ENCODE results near the gene PCK2. TPM values are rescaled to one million over a fixed set of nuclear protein-coding genes. Genes with fewer than 3 reads are reported as not detected.

Gene PCK2
- total and polyA plus RNA-seq, 2 of the 13 experiments (the other 11 are each of a cell fraction or from before 2014, with no cell fraction given) = 129 to 272 TPM

GRCh38 chr14:24146453-24146977 is 52.4 kb downstream of the PCK2 start, which contains the start of gene PSME2 (continued):
- TF ChIP-seq BCL3 (CRISPR knock-in tag; IDR thresholded peaks at IDR 0.05) (0 out of 2 replicates have a peak, but pooled peaks have one; percentile 24), TCF7 (IDR thresholded peaks at IDR 0.05; ENCODE audit: low read depth) (0 out of 2 replicates have a peak, but pooled peaks have one; percentile 8), JDP2 (CRISPR knock-in tag; IDR thresholded peaks at IDR 0.05; ENCODE audit: borderline replicate concordance) (no peak), SP4 (CRISPR knock-in tag; IDR thresholded peaks at IDR 0.05) (no peak), ZNF704 (CRISPR knock-in tag; IDR thresholded peaks at IDR 0.05; ENCODE audit: borderline replicate concordance) (peak; percentile 93; the same call in 1 of the 2 replicates), ZNF678 (CRISPR knock-in tag; IDR thresholded peaks at IDR 0.05) (peak; percentile 54; the same call in 1 of the 2 replicates), RFXANK (CRISPR knock-in tag; IDR thresholded peaks at IDR 0.05) (no peak; the same call in 1 of the 2 replicates), FOXP1 (IDR thresholded peaks at IDR 0.05) (no peak), FOXP1 (CRISPR knock-in tag; IDR thresholded peaks at IDR 0.05) (peak; percentile 27; the same call in 1 of the 2 replicates), MLXIP (CRISPR knock-in tag; IDR thresholded peaks at IDR 0.05; ENCODE audit: borderline replicate concordance) (no peak), TGIF2 (CRISPR knock-in tag; IDR thresholded peaks at IDR 0.05) (no peak), ZNF414 (CRISPR knock-in tag; IDR thresholded peaks at IDR 0.05) (no peak), ATAD3A (CRISPR knock-in tag; IDR thresholded peaks at IDR 0.05) (no peak), ZNF382 (CRISPR knock-in tag; IDR thresholded peaks at IDR 0.05; ENCODE audit: borderline replicate concordance) (no peak), ZNF512 (CRISPR knock-in tag; IDR thresholded peaks at IDR 0.05) (no peak), IKZF5 (CRISPR knock-in tag; IDR thresholded peaks at IDR 0.05) (peak; percentile 63; the same call in 1 of the 2 replicates), MEIS1 (CRISPR knock-in tag; IDR thresholded peaks at IDR 0.05; ENCODE audit: borderline replicate concordance) (no peak), ZNF552 (CRISPR knock-in tag; IDR thresholded peaks at IDR 0.05; ENCODE audit: borderline replicate concordance) (no peak)
